ENCODE measurements around the gene RAB27A.

GRCh38 chr15:55220606-55221005 is 69.0 kb downstream of the RAB27A start:
- TF ChIP-seq, protein P1, sequence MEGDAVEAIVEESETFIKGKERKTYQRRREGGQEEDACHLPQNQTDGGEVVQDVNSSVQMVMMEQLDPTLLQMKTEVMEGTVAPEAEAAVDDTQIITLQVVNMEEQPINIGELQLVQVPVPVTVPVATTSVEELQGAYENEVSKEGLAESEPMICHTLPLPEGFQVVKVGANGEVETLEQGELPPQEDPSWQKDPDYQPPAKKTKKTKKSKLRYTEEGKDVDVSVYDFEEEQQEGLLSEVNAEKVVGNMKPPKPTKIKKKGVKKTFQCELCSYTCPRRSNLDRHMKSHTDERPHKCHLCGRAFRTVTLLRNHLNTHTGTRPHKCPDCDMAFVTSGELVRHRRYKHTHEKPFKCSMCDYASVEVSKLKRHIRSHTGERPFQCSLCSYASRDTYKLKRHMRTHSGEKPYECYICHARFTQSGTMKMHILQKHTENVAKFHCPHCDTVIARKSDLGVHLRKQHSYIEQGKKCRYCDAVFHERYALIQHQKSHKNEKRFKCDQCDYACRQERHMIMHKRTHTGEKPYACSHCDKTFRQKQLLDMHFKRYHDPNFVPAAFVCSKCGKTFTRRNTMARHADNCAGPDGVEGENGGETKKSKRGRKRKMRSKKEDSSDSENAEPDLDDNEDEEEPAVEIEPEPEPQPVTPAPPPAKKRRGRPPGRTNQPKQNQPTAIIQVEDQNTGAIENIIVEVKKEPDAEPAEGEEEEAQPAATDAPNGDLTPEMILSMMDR (IDR thresholded peaks at IDR 0.05 in 4 of 5, conservative IDR thresholded peaks at IDR 0.05 in 1 of 5), result no peak
- no peak for TF ChIP-seq POLR2A (IDR thresholded peaks at IDR 0.05)

All from gastrocnemius medialis (tissue), 4 donors.